ENCODE data around the gene FCHSD1.

FCHSD1 gene

GRCh38 chr5:141650851-141651727 lies at the start of gene FCHSD1:
Gene FCHSD1 (minus strand): TSS chr5:141651418. CDS start chr5:141651368, 50 bp downstream.
- DNase-seq (ENCODE audit: low spot score), result peak; percentile 82

GRCh38 chr5:141697586-141697985 lies 46.4 kb upstream of the FCHSD1 start:
- no peak for DNase-seq (ENCODE audit: low spot score)

- no peak for DNase-seq (ENCODE audit: low spot score)
Measured at GRCh38 chr5:141696431-141696830, 45.2 kb upstream of the FCHSD1 start.

GRCh38 chr5:141695627-141696215 lies 44.5 kb upstream of the FCHSD1 start:
- peak; percentile 90 for DNase-seq (ENCODE audit: low spot score)

- DNase-seq (ENCODE audit: low spot score), result no peak
Measured at GRCh38 chr5:141694479-141694878, 43.3 kb upstream of the FCHSD1 start.

GRCh38 chr5:141692919-141693725 lies 41.9 kb upstream of the FCHSD1 start:
- peak; percentile 65 for DNase-seq (ENCODE audit: low spot score)

- DNase-seq (ENCODE audit: low spot score), result no peak
Measured at GRCh38 chr5:141692533-141692888, 41.3 kb upstream of the FCHSD1 start.

GRCh38 chr5:141691867-141692532 lies 40.8 kb upstream of the FCHSD1 start:
- DNase-seq (ENCODE audit: low spot score), result peak; percentile 78

GRCh38 chr5:141691286-141691866 lies 40.2 kb upstream of the FCHSD1 start:
- no peak for DNase-seq (ENCODE audit: low spot score)

GRCh38 chr5:141686648-141687416 lies 35.6 kb upstream of the FCHSD1 start:
- DNase-seq (ENCODE audit: low spot score), result no peak

GRCh38 chr5:141685591-141685990 lies 34.4 kb upstream of the FCHSD1 start:
- no peak for DNase-seq (ENCODE audit: low spot score)

- no peak for DNase-seq (ENCODE audit: low spot score)
Measured at GRCh38 chr5:141683596-141684141, 32.5 kb upstream of the FCHSD1 start.

GRCh38 chr5:141681695-141682641 lies 30.8 kb upstream of the FCHSD1 start, which contains the start of gene ARAP3:
Gene ARAP3 (minus strand): TSS chr5:141682230. CDS start chr5:141680486, 1,744 bp downstream.
- DNase-seq (ENCODE audit: low spot score), result peak; percentile 87

GRCh38 chr5:141681295-141681694 lies 30.1 kb upstream of the FCHSD1 start:
- DNase-seq (ENCODE audit: low spot score), result no peak

- DNase-seq (ENCODE audit: low spot score), result no peak
Measured at GRCh38 chr5:141680751-141681201, 29.6 kb upstream of the FCHSD1 start.

GRCh38 chr5:141680178-141680577 lies 29.0 kb upstream of the FCHSD1 start:
- DNase-seq (ENCODE audit: low spot score), result no peak

- no peak for DNase-seq (ENCODE audit: low spot score)
Measured at GRCh38 chr5:141677415-141677814, 26.2 kb upstream of the FCHSD1 start.

- no peak for DNase-seq (ENCODE audit: low spot score)
Measured at GRCh38 chr5:141675672-141676071, 24.5 kb upstream of the FCHSD1 start.

- no peak for DNase-seq (ENCODE audit: low spot score)
Measured at GRCh38 chr5:141674747-141675146, 23.5 kb upstream of the FCHSD1 start.

All from kidney tubule cell (primary cell).